Measurements from ENCODE around the gene ZNF804A.

The ZNF804A gene

DNA sequence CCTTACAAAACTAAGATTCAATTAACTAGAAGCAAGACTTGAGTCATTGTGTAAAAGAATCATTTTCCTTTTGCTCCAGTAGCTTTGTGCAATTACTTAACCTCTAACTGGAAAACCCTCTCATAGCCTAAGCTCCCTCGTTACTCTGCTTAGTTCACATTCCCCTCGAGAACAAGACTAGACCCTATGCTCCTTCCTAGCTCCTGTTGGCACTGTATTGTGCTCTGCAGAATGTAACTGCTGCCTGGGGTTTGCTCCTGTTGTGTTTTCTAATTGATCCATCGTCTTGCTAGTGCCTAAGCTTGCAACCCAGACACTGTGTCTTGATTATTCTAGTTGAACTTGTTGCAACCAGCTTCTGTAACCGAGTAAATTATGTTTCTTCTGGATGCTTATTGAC lies 347.0 kb downstream of the ZNF804A start:
- no peak for DNase-seq (ENCODE audit: low spot score)

DNA sequence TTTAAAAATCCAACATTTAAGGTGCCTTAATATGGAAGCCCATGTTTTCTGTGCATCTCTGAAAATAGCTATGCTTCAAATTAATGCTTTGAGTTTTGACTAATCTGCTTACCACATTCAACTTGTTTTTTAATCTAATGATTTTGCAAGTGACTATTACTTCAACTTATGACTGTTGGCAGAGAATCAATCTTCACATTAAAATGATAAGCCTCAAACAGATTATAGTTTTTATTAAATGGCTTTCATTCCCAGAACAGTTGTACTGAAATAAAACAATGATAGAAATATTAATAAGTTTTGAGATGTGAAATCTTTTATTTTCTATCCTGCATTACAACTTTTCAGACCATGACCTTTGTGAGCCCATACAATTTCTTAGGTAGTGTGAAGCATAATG lies 347.5 kb downstream of the ZNF804A start:
- no peak for DNase-seq (ENCODE audit: low spot score)

DNA sequence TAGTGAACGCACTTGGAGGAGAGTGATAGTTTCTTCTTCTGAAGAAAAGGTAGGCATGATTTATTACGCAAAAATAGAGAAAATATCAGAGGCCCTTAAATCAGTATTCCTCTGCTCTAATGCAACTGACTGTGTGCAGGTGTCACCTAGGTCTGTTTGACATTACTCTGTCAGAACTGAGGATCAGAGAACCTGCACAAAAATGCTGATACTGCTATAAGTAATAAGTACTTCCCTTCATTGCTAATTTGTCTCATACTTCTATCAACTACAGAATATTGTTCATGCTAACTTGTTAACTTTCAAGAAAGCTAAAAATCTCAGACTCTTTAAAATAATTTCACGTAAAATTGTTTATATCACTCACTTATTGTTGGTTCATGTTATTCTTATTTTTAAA lies 358.5 kb downstream of the ZNF804A start:
- no peak for DNase-seq (ENCODE audit: low spot score)

DNA sequence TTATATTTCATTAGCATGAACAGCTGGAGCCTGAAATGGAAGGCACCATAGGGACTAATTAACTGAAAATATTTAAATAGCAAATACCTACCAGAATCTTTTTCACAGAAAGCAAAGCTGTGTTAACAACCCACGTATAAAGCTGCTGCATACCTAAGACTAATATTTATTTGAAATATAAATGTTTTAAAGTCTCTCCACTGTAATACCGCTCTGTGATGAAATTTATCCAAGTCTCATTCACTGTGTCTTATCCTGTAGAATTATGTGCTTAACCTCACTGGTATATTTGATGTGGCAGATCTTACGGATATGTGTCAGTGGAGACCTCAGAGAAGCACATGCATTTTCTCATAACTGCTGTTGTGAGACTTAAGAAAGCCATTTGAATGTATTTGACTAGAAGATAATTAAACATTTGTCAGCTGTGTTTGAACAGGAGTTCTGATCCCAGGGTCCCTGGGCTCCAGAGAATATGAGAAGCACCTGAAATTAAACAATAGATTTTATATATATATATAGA lies 373.3 kb downstream of the ZNF804A start:
- DNase-seq (ENCODE audit: low spot score), result no peak

All from activated CD4-positive, alpha-beta T cell treated with anti-CD3 and anti-CD28 coated beads, Interleukin-2, Interleukin-4, amounts not matched to agents 100 ng/mL and 50 ng/mL, durations not matched to agents 16 hours and 8 hours (primary cell).